ENCODE results near the gene LARGE1.
"Not testable (repeated sequence)": the region's sequence is repeated elsewhere in the genome, so short reads cannot be mapped to it uniquely, and the experiment has no call there.

The LARGE1 gene

GRCh38 chr22:33591946-33592345 lies 328.3 kb downstream of the LARGE1 start:
- no peak for DNase-seq (ENCODE audit: low spot score)

GRCh38 chr22:33589297-33589696 lies 331.0 kb downstream of the LARGE1 start:
- no peak for DNase-seq (ENCODE audit: low spot score)

GRCh38 chr22:33588860-33589259 lies 331.4 kb downstream of the LARGE1 start:
- DNase-seq (ENCODE audit: low spot score) = no peak

GRCh38 chr22:33584152-33584551 lies 336.1 kb downstream of the LARGE1 start:
- no peak for DNase-seq (ENCODE audit: low spot score)

GRCh38 chr22:33582822-33583400 lies 337.4 kb downstream of the LARGE1 start:
- DNase-seq (ENCODE audit: low spot score) = no peak

GRCh38 chr22:33580310-33580709 lies 340.0 kb downstream of the LARGE1 start:
- no peak for DNase-seq (ENCODE audit: low spot score)

- peak; percentile 28 for DNase-seq (ENCODE audit: low spot score)
Observed at GRCh38 chr22:33579448-33580093, 340.7 kb downstream of the LARGE1 start.

- DNase-seq (ENCODE audit: low spot score) = no peak
Observed at GRCh38 chr22:33578752-33579151, 341.5 kb downstream of the LARGE1 start.

GRCh38 chr22:33577862-33578411 lies 342.3 kb downstream of the LARGE1 start:
- no peak for DNase-seq (ENCODE audit: low spot score)

GRCh38 chr22:33576205-33576604 lies 344.1 kb downstream of the LARGE1 start:
- DNase-seq (ENCODE audit: low spot score) = no peak

- no peak for DNase-seq (ENCODE audit: low spot score)
Observed at GRCh38 chr22:33575771-33576170, 344.5 kb downstream of the LARGE1 start.

GRCh38 chr22:33575041-33575440 lies 345.2 kb downstream of the LARGE1 start:
- no peak for DNase-seq (ENCODE audit: low spot score)

- DNase-seq (ENCODE audit: low spot score) = no peak
Observed at GRCh38 chr22:33573479-33573878, 346.8 kb downstream of the LARGE1 start.

GRCh38 chr22:33572086-33572485 lies 348.2 kb downstream of the LARGE1 start:
- no peak for DNase-seq (ENCODE audit: low spot score)

- DNase-seq (ENCODE audit: low spot score) = no peak
Observed at GRCh38 chr22:33570110-33570509, 350.2 kb downstream of the LARGE1 start.

GRCh38 chr22:33569559-33569958 lies 350.7 kb downstream of the LARGE1 start:
- no peak for DNase-seq (ENCODE audit: low spot score)

GRCh38 chr22:33569018-33569417 lies 351.3 kb downstream of the LARGE1 start:
- no peak for DNase-seq (ENCODE audit: low spot score)

- DNase-seq (ENCODE audit: low spot score) = not testable (repeated sequence)
Observed at GRCh38 chr22:33566495-33566894, 353.8 kb downstream of the LARGE1 start.

- no peak for DNase-seq (ENCODE audit: low spot score)
Observed at GRCh38 chr22:33565580-33565995, 354.7 kb downstream of the LARGE1 start.

GRCh38 chr22:33564683-33565082 lies 355.6 kb downstream of the LARGE1 start:
- DNase-seq (ENCODE audit: low spot score) = no peak

- DNase-seq (ENCODE audit: low spot score) = no peak
Observed at GRCh38 chr22:33563220-33563964, 356.9 kb downstream of the LARGE1 start.

GRCh38 chr22:33562501-33562900 lies 357.8 kb downstream of the LARGE1 start:
- no peak for DNase-seq (ENCODE audit: low spot score)

Measured in CD4-positive, alpha-beta T cell treated with Interleukin-2 at 100 ng/mL for 4 hours (primary cell).